Loucy (cell line): ENCODE results near the gene UAP1L1.

Source experiments
- CTCF ChIP-seq: fragments of 200-600 bp; sonication (generic); conservative IDR thresholded peaks from 2 replicates; pipeline ENCODE4 v1.5.1; 2014; ENCODE audit warnings: mild to moderate bottlenecking, antibody characterized with exemption, low read length
- EZH2phosphoT487 ChIP-seq: fragments of 200-600 bp; IDR thresholded peaks from 2 replicates; pipeline ENCODE4 v1.6.1; 2018; ENCODE audit warnings: antibody characterized with exemption, mild to moderate bottlenecking, moderate library complexity, borderline replicate concordance

GRCh38 chr9:137116027-137116507 lies 38.8 kb downstream of the UAP1L1 start:
- no peak for TF ChIP-seq CTCF
- no peak for TF ChIP-seq EZH2phosphoT487
